Epithelial cell of esophagus (primary cell): ENCODE measurements around the gene LBX2.

Source experiments
- DNase-seq: peaks from one replicate; pipeline ENCODE4 v3.0.0; 2010; ENCODE audit warnings: low read depth
- H3K4me3 ChIP-seq: 2 replicates; pipeline ENCODE4 v1.5.1; 2011; ENCODE audit warnings: mild to moderate bottlenecking, low read length, control low read depth
- CTCF ChIP-seq: IDR thresholded peaks from 2 replicates; pipeline ENCODE4 v1.5.1; 2011; ENCODE audit warnings: low read depth, mild to moderate bottlenecking, low read length, control low read depth, inconsistent platforms; ENCODE audit not compliant: insufficient read depth; ENCODE audit errors: missing control alignments

Gene LBX2

DNA sequence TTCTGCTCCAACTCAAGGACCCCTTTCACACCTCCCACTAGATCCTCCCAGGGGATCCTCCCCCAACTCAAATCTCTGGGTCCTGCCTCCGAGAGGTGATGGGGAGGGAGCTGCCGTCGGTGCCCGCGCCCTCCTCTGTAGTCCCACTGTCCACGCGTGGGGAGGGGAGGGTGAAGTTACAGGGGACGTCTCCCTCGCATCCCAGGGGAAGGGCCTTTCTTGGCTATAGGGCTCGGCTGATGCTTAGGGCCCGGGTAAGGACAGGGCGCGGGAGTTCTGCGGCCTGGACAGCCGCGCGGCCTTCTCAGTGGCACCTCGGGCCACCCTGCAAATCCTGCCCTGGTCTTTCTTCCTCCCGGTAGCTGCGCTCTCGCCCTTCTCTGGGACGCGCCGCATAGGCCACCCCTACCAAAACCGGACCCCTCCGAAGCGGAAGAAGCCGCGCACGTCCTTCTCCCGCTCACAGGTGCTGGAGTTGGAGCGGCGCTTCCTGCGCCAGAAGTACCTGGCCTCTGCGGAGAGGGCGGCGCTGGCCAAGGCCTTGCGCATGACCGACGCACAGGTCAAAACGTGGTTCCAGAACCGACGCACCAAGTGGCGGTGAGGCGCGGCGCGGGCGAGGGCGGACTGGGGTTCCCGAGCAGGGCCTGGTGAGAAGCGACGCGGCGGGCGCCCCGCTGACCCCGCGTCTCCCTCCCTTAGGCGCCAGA, 16.0 kb upstream of the LBX2 start:
- no peak overlapping the region for H3K4me3 ChIP-seq
- TF ChIP-seq CTCF = no peak
- no peak for DNase-seq

DNA sequence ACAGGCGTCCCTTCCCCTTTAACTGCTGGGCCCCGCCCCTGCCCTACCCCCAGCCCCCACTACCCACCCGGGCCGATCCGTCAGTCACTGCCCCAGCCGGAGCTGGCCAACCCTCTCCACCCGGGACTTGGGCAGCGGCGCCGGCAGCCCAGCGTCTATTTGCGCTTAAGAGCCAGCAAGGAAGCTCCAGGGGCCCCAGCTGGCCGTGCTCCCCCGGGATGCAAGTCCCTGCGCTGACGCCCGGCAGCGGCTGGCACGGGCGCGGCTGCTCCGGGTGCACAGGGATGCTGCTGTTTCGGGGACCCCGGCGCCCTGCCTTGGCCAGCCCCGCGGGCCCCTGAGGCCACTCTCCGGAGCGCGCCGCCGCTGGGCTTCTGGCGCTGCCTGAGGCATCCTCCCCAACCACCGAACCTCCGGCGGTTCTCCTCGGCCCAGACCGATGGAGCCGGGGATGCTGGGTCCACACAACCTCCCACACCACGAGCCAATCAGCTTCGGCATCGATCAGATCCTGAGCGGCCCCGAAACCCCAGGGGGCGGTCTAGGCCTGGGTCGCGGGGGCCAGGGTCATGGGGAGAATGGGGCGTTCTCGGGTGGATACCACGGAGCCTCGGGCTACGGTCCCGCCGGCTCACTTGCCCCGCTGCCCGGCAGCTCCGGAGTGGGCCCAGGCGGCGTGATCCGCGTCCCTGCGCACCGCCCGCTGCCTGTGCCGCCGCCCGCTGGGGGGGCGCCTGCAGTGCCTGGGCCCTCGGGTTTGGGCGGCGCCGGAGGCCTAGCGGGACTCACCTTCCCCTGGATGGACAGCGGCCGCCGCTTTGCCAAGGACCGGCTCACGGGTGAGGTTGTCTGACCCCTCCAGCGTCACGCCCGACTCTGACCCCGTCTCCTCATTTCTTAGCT, 15.2 kb upstream of the LBX2 start, which contains the start of gene TLX2:
Gene TLX2, plus strand, starts transcription at position 83 of the 903 bp plus-strand sequence. Its CDS starts 357 bp downstream, at position 440.
- no peak within 1 kb of the TSS for H3K4me3 ChIP-seq
- no peak for TF ChIP-seq CTCF
- DNase-seq = peak; percentile 28

- DNase-seq = peak; percentile 39
- no peak for TF ChIP-seq CTCF
- H3K4me3 ChIP-seq = no peak overlapping the region
Measured at GRCh38 chr2:74513605-74514367, 14.4 kb upstream of the LBX2 start.

- no peak overlapping the region for H3K4me3 ChIP-seq
- no peak for TF ChIP-seq CTCF
- no peak for DNase-seq
Measured at GRCh38 chr2:74512744-74513604, 13.6 kb upstream of the LBX2 start.

GRCh38 chr2:74511104-74511989, 11.9 kb upstream of the LBX2 start:
- TF ChIP-seq CTCF = no peak
- DNase-seq = no peak
- no peak overlapping the region for H3K4me3 ChIP-seq

DNA sequence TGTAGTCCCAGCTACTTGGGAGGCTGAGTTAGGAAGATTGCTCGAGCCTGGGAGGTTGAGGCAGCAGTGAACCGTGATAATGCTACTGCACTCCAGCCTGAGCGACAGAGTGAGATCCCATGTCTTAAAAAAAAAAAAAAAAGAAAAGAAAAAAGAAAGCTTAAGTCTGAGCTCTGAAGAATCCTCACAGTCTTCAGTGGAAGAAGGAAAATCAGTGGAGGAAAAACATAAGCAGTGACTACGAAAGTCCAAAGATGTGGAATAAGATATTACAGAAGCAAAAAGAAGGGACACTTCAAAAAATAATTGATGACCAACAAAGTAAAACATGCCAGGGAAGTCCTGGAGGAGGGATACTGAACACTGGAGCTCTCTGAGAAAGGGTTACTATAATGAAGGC, 10.9 kb upstream of the LBX2 start:
- H3K4me3 ChIP-seq = no peak overlapping the region
- no peak for TF ChIP-seq CTCF
- no peak for DNase-seq
